Lower leg skin (tissue), 4 donors: Measurements from ENCODE around the gene FAM32A. TPM values are rescaled to one million over a fixed set of nuclear protein-coding genes. Genes with fewer than 3 reads are reported as not detected.

Source experiments
- DNase-seq, 2 donors: peaks; one replicate each; pipeline ENCODE4 v3.0.0-alpha.2; 2019; ENCODE audit warnings: low spot score in 2 of 2
- H3K4me3 ChIP-seq: fragments of 200-600 bp; sonication (generic); 2 replicates; pipeline ENCODE4 v1.5.1; 2017; ENCODE audit warnings: mild to moderate bottlenecking, low read depth; ENCODE audit not compliant: poor library complexity, severe bottlenecking
- CTCF ChIP-seq, 3 donors: fragments of 450-650 bp; IDR thresholded peaks; one replicate each; pipeline ENCODE4 v1.5.1; 2016; ENCODE audit warnings: antibody characterized with exemption in 3 of 3, mild to moderate bottlenecking in 3 of 3, moderate library complexity in 2 of 3
- POLR2A ChIP-seq, 2 donors: fragments of 450-650 bp; IDR thresholded peaks; one replicate each; pipeline ENCODE4 v1.6.1; 2016 to 2017; ENCODE audit warnings: antibody characterized with exemption in 2 of 2, mild to moderate bottlenecking in 1 of 2, moderate library complexity in 1 of 2
- WGBS, 2 donors: methylation state at CpG; one replicate each; pipeline ENCODE4 v1.1.5; 2018; 5-methylcytosine and 5-hydroxymethylcytosine counted together
- intact Hi-C: fragments of 100-400 bp; cut with DNase I; formaldehyde crosslinking; loops from one replicate; pipeline ENCODE4 v1.15.0; 2023; ENCODE audit warnings: low total_unique reads
- total RNA-seq, 4 donors: library from RNA; depleted of rRNA; stranded (reverse); fragments of >200 nt; gene quantifications; one replicate each; pipeline ENCODE4 v1.1.0, GENCODE V29; 2016

FAM32A gene
- total RNA-seq, 4 donors from 2014 or later, result 95.3 to 114 (median 105) TPM

GRCh38 chr19:16199275-16199932, 14.2 kb downstream of the FAM32A start:
- 75 to 79% methylated on average over 9 of the region's 9 CpGs for whole genome bisulfite sequencing, 2 donors
- intact Hi-C loops, result no loop called here
- DNase-seq, result no peak

DNA sequence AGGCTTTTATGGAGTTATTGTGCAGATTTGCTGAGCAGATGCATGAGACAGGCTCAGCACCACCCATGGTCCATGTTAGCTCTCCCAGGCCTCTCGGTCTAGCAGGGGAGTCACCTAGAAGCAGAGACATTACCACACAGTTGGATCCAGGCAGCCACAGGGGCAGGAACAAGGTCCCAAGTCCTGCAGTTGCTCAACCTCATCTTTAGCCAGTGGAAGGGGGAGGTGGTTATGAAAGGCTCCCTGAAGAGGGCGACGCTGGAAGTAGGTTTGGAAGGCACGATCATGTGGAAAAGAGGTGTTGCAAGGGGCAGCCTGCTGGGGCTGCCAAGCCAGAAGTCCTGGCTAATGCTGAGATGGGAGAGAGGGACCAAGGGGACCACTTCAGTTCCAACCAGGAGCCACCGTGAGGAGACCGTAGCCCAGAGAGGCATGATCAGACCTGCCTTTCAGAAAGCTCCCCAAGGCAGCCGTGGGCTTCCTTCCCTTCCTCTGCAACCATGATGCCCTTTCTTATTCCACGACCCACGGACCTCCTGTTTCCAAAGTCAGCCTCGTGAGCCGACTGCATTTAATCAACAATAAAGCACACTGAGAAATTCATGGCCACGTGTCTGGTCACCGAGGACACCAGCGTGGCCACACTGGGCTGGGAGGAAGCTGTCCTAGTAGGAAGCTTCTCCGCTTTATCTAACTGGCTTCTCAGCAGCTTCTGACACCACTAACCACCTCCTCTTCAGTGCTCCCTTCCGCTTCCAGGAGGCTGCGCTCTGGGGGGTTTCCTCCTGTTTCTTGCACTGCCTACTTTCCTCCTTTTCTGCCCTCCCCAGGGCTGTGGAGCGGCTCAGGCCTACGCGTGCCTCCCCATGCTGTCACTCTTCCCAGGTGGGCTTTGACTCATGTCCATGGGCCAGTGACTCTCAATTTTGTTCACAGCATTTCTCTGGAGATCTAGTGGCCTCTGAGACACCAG, 15.1 kb downstream of the FAM32A start:
- TF ChIP-seq CTCF (IDR thresholded peaks at IDR 0.05) (no peak), POLR2A (IDR thresholded peaks at IDR 0.05) (no peak)
- no peak overlapping the region for H3K4me3 ChIP-seq
- intact Hi-C loops, result no loop called here
- WGBS, 2 donors, result 76 to 80% methylated on average over 20 of the region's 20 CpGs
- DNase-seq, result peak in 1 of 2 donors; percentile 46

More at GRCh38 chr19:16199275-16199932, 14.2 kb downstream of the FAM32A start:
- no peak overlapping the region for H3K4me3 ChIP-seq
- no peak for TF ChIP-seq CTCF (IDR thresholded peaks at IDR 0.05)
- TF ChIP-seq POLR2A (IDR thresholded peaks at IDR 0.05), result no peak

DNA sequence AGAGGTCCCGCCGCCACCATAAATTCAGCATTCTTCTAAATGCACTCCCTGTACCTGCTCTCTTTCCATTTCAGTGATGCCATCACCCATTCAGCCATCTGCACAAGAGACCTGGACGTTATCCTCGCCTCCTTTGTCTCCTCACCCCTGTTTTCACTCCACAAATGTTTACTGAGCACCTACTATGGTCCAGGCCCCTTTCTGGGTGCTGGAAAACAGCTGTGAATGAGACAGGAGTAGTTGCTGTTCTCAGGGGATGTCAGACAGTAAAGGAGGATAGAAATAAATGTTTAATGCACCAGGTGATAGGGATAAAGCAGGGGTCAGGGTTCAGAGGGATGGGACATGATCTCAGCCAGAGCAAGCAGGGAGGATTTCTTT, 15.8 kb downstream of the FAM32A start:
- no peak for DNase-seq
- intact Hi-C loops, result no loop called here
- TF ChIP-seq POLR2A (IDR thresholded peaks at IDR 0.05) (no peak), CTCF (IDR thresholded peaks at IDR 0.05) (no peak)
- 85 to 92% methylated on average over 4 of the region's 4 CpGs for WGBS, 2 donors
- H3K4me3 ChIP-seq, result no peak overlapping the region

- no peak for TF ChIP-seq CTCF (IDR thresholded peaks at IDR 0.05)
- no peak for TF ChIP-seq POLR2A (IDR thresholded peaks at IDR 0.05)
- H3K4me3 ChIP-seq, result no peak overlapping the region
- DNase-seq, result no peak
- intact Hi-C loops, result no loop called here
- 78 to 82% methylated on average over 21 to 22 of the region's 22 CpGs for WGBS, 2 donors
Observed at GRCh38 chr19:16202320-16203255, 17.4 kb downstream of the FAM32A start.

GRCh38 chr19:16203256-16204004, 18.2 kb downstream of the FAM32A start:
- 87 to 88% methylated on average over 18 to 19 of the region's 19 CpGs for WGBS, 2 donors
- intact Hi-C loops, result no loop called here
- DNase-seq, result no peak
- H3K4me3 ChIP-seq, result no peak overlapping the region
- no peak for TF ChIP-seq POLR2A (IDR thresholded peaks at IDR 0.05)
- TF ChIP-seq CTCF (IDR thresholded peaks at IDR 0.05), result no peak
